Activated T-cell treated with anti-CD3 and anti-CD28 coated beads, Interleukin-2, amount 50 U/mL, for 24 hours (primary cell): ENCODE data around the gene ZNF407.

ENCODE experiments used
- DNase-seq: peaks from one replicate; pipeline ENCODE4 v3.0.0-alpha.2; 2020
- H3K27ac Mint-ChIP-seq: 2 replicates; pipeline ENCODE4 v1.8.0; 2020; ENCODE audit warnings: mild to moderate bottlenecking, mixed read lengths
- H3K27me3 Mint-ChIP-seq: 2 replicates; pipeline ENCODE4 v1.8.0; 2020; ENCODE audit warnings: mixed read lengths
- H3K36me3 Mint-ChIP-seq: 2 replicates; pipeline ENCODE4 v1.8.0; 2020; ENCODE audit warnings: low read depth, mixed read lengths
- H3K4me1 Mint-ChIP-seq: 2 replicates; pipeline ENCODE4 v1.8.0; 2020; ENCODE audit warnings: low read depth, mixed read lengths
- H3K4me3 Mint-ChIP-seq: 2 replicates; pipeline ENCODE4 v1.8.0; 2020; ENCODE audit warnings: mild to moderate bottlenecking, moderate library complexity, mixed read lengths
- H3K9me3 Mint-ChIP-seq: 2 replicates; pipeline ENCODE4 v1.8.0; 2020; ENCODE audit warnings: mixed read lengths

The ZNF407 gene

DNA sequence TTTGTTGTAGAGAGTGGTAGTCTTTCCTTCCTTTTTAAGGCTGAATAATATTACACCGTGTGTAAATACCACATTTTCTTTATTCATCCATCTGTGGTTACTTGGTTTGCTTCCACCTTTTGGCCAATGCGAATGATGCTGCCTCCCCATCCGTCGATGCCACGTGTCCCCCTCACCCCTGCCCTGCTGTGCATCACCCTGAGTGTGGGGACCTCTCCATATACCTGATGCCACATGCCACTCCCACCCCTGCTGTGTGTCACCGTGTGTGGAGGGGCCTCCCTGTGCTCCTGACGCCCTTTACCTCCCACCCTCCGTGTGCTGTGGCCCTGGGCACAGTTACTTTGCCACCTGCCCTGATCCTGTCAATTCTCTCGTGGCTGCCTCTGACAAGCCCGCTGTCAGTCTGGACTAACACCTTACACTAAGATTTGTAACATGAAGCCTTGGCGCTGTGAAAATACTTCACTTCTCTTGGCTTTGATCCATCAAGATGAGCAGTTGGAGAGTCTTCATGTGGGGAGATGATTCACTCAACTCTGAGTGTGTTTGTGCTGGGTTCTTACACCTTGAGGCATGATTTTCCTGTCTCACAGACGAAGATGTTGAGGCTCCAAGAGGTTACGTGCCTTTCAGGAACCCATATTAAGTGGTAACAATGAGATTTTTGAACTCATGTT is 234.0 kb downstream of the ZNF407 start:
- Mint-ChIP-seq H3K27ac (no peak overlapping the region), H3K36me3 (peaks cover 6% of the 10 kb centered on the region), H3K4me3 (no peak overlapping the region), H3K4me1 (peaks cover 12% of the 10 kb centered on the region), H3K9me3 (no peaks in the 10 kb centered on the region), H3K27me3 (no peaks in the 10 kb centered on the region)
- DNase-seq: no peak

DNA sequence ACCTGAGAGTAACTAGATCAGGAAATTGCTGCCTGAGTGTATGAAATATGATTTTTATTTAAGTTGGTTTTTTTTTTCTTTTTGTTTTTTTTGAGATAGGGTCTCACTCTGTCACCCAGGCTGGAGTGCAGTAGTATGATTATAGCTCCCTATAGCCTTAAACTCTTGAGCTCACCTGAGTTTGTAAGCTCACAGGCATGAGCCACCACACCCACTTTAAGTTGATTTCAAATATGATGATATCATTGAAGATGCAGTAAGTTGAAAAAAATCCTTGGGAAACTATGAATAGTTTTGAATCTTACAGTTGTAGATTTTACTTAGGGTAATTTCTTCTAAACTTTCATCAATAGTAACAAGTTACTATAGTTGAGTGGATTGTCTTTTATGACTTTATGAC is 234.7 kb downstream of the ZNF407 start:
- Mint-ChIP-seq H3K36me3 (peaks cover 10% of the 10 kb centered on the region), H3K4me1 (peaks cover 14% of the 10 kb centered on the region), H3K9me3 (no peaks in the 10 kb centered on the region), H3K27me3 (no peaks in the 10 kb centered on the region), H3K4me3 (no peak overlapping the region), H3K27ac (no peak overlapping the region)
- no peak for DNase-seq

DNA sequence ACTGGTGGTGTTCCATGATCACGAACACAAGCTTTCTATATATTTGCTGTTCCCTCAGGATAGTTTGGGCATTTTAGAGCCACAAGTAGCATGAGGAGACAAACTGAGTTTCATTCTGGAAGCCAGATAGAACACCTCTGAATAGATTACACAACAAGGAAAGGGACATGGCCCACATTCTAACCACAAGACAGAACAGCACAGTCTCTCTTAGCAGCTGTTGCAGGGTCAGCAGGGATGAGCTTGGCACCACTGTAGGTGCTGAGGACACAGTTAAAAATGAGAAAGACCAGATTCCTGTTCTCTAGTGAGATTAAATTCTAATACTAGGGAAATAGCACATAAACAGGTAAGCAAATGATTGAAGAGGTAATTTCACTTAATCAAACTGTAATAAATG is 235.3 kb downstream of the ZNF407 start:
- Mint-ChIP-seq H3K27ac (no peak overlapping the region), H3K4me3 (no peak overlapping the region)
- DNase-seq: no peak

GRCh38 chr18:74834424-74835309 is 237.0 kb downstream of the ZNF407 start:
- DNase-seq: no peak
- H3K36me3 Mint-ChIP-seq: peaks cover 19% of the 10 kb centered on the region
- H3K27me3 Mint-ChIP-seq: no peaks in the 10 kb centered on the region
- H3K9me3 Mint-ChIP-seq: no peaks in the 10 kb centered on the region
- H3K4me3 Mint-ChIP-seq: no peak overlapping the region
- no peak overlapping the region for H3K27ac Mint-ChIP-seq
- peaks cover 23% of the 10 kb centered on the region for H3K4me1 Mint-ChIP-seq

More for the DNA sequence above, 235.3 kb downstream of the ZNF407 start:
- H3K36me3 Mint-ChIP-seq: peaks cover 13% of the 10 kb centered on the region
- H3K9me3 Mint-ChIP-seq: no peaks in the 10 kb centered on the region
- peaks cover 16% of the 10 kb centered on the region for H3K4me1 Mint-ChIP-seq
- no peaks in the 10 kb centered on the region for H3K27me3 Mint-ChIP-seq

DNA sequence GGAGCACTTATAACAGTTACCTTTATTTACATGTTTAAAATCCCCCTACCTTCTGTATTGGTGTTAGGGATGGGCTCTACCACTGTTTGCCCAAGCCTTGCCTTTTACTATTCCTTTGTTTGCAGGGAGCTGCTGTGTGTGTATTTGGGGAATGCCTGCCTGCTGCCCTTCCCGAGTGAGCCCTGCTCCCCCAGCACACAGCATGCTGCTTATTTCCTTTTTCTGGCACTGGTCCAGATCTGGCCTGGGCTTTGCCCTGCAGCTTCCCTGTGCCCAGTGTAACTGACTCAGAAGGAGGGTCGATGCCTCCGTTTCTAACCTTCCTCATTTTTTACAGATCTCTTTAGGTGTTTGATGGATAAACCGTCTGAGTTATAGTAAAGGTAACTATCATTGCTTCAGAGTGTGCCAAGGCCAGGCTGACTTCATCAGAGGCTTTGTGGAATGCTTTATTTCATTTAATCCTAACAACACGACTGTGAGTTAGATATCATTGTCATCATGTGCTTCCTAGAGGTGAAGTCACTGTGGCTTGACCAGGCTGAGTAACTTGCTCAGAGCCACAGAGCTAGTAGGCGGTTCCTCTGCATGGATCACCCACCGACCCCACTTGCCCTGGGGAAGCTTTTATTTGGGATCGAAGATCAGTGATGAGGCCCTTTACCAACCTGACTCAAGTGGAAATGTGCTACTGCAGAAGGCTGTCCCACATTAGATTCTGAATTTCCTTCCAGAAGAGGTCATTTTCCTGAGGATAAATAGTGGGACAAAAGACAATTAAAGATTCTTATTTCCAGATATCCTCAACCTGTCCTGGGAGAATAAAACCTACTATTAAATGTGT is 238.8 kb downstream of the ZNF407 start:
- Mint-ChIP-seq H3K4me3 (no peak overlapping the region), H3K27me3 (no peaks in the 10 kb centered on the region), H3K9me3 (no peaks in the 10 kb centered on the region), H3K36me3 (peaks cover 30% of the 10 kb centered on the region), H3K27ac (no peak overlapping the region), H3K4me1 (peaks cover 39% of the 10 kb centered on the region)
- no peak for DNase-seq

DNA sequence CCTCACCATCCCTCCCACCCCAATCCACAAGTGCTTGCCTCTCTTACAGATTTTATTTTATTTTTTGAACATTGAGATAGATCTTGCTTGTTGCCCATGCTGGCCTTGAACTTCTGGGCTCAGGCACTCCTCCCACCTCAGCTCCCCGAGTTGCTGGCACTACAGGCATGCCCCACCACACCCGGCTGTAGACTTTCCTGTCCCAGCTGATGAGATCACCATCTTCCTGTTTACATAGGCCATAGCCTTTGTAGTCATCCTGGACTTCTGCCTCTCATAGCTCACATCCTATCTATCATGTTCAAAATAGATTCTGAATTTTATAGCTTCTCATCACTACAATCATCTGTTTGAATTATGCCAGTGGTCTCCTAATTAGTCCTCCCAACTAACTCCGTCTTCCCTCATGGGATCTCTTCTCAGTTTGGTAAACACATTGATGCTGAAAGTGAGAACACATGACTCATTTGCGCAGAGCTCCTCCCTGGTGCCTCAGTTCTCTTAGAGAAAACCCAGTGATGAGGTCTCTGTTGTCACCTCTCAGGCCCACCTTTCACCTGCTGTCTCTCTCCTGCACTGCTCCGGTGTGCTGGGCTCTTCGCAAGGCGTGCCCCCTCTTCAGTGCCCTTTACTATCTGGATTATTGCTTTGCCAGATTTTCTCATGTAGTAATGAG is 243.0 kb downstream of the ZNF407 start:
- no peak for DNase-seq
- no peak overlapping the region for H3K4me3 Mint-ChIP-seq
- no peaks in the 10 kb centered on the region for H3K9me3 Mint-ChIP-seq
- peaks cover 27% of the 10 kb centered on the region for H3K4me1 Mint-ChIP-seq
- peaks cover 36% of the 10 kb centered on the region for H3K36me3 Mint-ChIP-seq
- H3K27ac Mint-ChIP-seq: no peak overlapping the region
- no peaks in the 10 kb centered on the region for H3K27me3 Mint-ChIP-seq

GRCh38 chr18:74841248-74841647 is 243.6 kb downstream of the ZNF407 start:
- no peak for DNase-seq
- no peaks in the 10 kb centered on the region for H3K27me3 Mint-ChIP-seq
- H3K4me3 Mint-ChIP-seq: no peak overlapping the region
- H3K9me3 Mint-ChIP-seq: no peaks in the 10 kb centered on the region
- no peak overlapping the region for H3K27ac Mint-ChIP-seq
- peaks cover 27% of the 10 kb centered on the region for H3K4me1 Mint-ChIP-seq
- peaks cover 36% of the 10 kb centered on the region for H3K36me3 Mint-ChIP-seq

DNA sequence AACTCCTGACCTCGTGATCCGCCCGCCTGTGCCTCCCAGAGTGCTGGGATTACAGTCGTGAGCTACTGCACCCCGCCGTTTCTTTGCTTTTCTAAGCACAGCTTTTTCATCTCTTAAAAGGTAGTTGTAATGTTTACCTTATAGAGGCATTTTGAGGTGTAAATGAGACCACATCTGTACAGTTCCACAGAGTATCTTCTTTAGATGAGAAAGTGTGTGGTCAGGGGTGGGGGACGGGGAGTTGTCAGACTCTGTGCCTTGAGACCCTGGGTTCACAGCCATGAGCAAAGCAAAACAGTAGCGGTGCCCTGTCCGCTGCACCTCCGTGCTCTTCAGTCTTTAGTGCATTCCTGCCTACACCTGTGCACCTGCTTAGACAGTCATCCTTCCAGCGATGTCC is 251.6 kb downstream of the ZNF407 start:
- H3K27ac Mint-ChIP-seq: no peak overlapping the region
- H3K4me1 Mint-ChIP-seq: peaks cover 2% of the 10 kb centered on the region
- no peak overlapping the region for H3K4me3 Mint-ChIP-seq
- no peaks in the 10 kb centered on the region for H3K27me3 Mint-ChIP-seq
- H3K36me3 Mint-ChIP-seq: peaks cover 9% of the 10 kb centered on the region
- no peak for DNase-seq
- no peaks in the 10 kb centered on the region for H3K9me3 Mint-ChIP-seq

- Mint-ChIP-seq H3K4me1 (no peaks in the 10 kb centered on the region), H3K9me3 (no peaks in the 10 kb centered on the region), H3K27ac (no peak overlapping the region), H3K4me3 (no peak overlapping the region), H3K27me3 (no peaks in the 10 kb centered on the region), H3K36me3 (peaks cover 1% of the 10 kb centered on the region)
- DNase-seq: no peak
Measured at GRCh38 chr18:74856434-74856833, 258.8 kb downstream of the ZNF407 start.

- Mint-ChIP-seq H3K36me3 (peaks cover 1% of the 10 kb centered on the region), H3K4me1 (no peaks in the 10 kb centered on the region), H3K27me3 (no peaks in the 10 kb centered on the region), H3K9me3 (no peaks in the 10 kb centered on the region), H3K27ac (no peak overlapping the region), H3K4me3 (no peak overlapping the region)
- DNase-seq: no peak
Measured at GRCh38 chr18:74856928-74857327, 259.3 kb downstream of the ZNF407 start.

DNA sequence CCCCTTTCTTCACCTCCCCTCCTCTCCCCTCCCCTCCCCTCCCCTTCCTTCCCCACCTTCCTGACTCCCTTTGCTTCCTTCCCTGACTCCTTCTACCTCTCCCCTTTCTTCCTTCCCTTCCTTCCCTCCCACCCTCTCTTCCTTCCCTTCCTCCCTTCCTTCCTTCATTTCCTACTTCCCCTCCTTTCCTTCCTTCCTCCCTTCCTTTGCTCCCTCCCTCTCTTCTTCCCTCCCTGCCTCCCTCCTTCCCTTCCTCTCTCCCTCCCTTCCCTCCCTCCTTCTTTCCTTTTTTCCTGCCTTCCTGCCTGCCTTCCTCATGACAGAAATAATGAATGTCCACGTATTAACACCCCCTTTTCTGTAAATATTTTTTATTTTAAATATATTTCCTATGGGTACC is 260.2 kb downstream of the ZNF407 start:
- Mint-ChIP-seq H3K27ac (no peak overlapping the region), H3K4me1 (no peaks in the 10 kb centered on the region), H3K9me3 (no peaks in the 10 kb centered on the region), H3K4me3 (no peak overlapping the region), H3K27me3 (no peaks in the 10 kb centered on the region), H3K36me3 (peaks cover 6% of the 10 kb centered on the region)
- no peak for DNase-seq

DNA sequence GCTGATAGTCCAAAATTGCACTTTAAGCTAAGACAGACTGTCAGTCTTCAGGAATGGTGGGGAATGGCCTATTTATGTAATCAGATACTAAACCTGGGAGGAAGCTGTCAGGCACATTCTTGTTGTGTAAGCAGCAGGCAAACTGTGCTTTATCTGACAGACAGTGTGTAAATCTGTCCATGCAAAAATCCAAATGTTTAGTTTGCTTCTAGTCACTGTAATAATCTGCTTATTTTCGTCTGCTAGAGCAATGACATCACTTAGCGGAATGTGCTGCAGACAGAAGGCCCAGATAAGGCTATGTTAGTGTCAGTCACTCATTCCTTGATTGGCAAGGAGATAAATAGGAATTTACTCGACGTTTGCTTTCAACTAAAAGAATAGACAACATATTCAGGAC is 263.5 kb downstream of the ZNF407 start:
- no peaks in the 10 kb centered on the region for H3K27me3 Mint-ChIP-seq
- H3K36me3 Mint-ChIP-seq: peaks cover 6% of the 10 kb centered on the region
- no peaks in the 10 kb centered on the region for H3K9me3 Mint-ChIP-seq
- H3K27ac Mint-ChIP-seq: no peak overlapping the region
- H3K4me3 Mint-ChIP-seq: no peak overlapping the region
- DNase-seq: no peak
- H3K4me1 Mint-ChIP-seq: peaks cover 2% of the 10 kb centered on the region

- peaks cover 2% of the 10 kb centered on the region for H3K4me1 Mint-ChIP-seq
- no peak overlapping the region for H3K27ac Mint-ChIP-seq
- H3K36me3 Mint-ChIP-seq: peaks cover 6% of the 10 kb centered on the region
- H3K27me3 Mint-ChIP-seq: no peaks in the 10 kb centered on the region
- H3K4me3 Mint-ChIP-seq: no peak overlapping the region
- no peak for DNase-seq
- H3K9me3 Mint-ChIP-seq: no peaks in the 10 kb centered on the region
Measured at GRCh38 chr18:74862094-74862493, 264.4 kb downstream of the ZNF407 start.

DNA sequence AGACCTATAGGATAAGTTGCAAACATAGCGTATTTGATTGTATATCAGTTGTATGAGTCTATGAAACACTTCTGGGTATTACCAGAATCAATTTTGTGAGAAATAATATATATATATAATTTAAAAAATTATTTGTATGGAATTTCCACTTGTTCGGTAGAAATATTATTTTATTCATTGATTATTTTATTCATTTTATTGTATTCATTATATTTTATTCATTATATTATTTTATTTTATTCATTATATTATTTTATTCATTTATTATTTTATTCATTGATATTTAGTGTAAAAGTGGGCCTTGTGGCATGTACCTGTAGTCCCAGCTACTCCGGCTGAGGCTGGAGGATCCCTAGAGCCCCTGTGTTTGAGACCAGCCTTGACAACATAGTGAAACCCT is 268.9 kb downstream of the ZNF407 start:
- Mint-ChIP-seq H3K27me3 (no peaks in the 10 kb centered on the region), H3K36me3 (peaks cover 5% of the 10 kb centered on the region), H3K9me3 (no peaks in the 10 kb centered on the region), H3K4me1 (peaks cover 8% of the 10 kb centered on the region), H3K4me3 (no peak overlapping the region), H3K27ac (no peak overlapping the region)
- DNase-seq: no peak
